Adrenal gland (tissue), 12 donors: ENCODE data around the gene NABP1. TPM values are rescaled to one million over a fixed set of nuclear protein-coding genes. Genes with fewer than 3 reads are reported as not detected.

Source experiments
- DNase-seq, 7 donors: peaks; one replicate each; pipeline ENCODE4 v3.0.0-alpha.2; 2019 to 2020
- H3K27ac ChIP-seq, 5 donors: fragments of 200-600 bp; sonication (generic) in 4 of 5; 1 replicate in 3 of 5; 2 replicates in 2 of 5; pipeline versions ENCODE4 v1.5.1 to v1.8.0; 2016 to 2020; ENCODE audit warnings: mild to moderate bottlenecking in 1 of 5
- H3K27me3 ChIP-seq: fragments of 200-600 bp; 2 replicates; pipeline ENCODE4 v1.8.0; 2021
- H3K36me3 ChIP-seq, 2 donors: fragments of 200-600 bp; replicated peaks in 1 of 2; 1 replicate in 1 of 2; 2 replicates in 1 of 2; pipeline versions ENCODE4 v1.5.1 to v1.8.0; 2018 to 2022
- H3K4me1 ChIP-seq, 2 donors: fragments of 200-600 bp; replicated peaks in 1 of 2; 1 replicate in 1 of 2; 2 replicates in 1 of 2; pipeline versions ENCODE4 v1.5.1 to v1.8.0; 2018 to 2021
- H3K4me3 ChIP-seq, 4 donors: fragments of 200-600 bp; sonication (generic) in 3 of 4; one replicate each; pipeline ENCODE4 v1.5.1; 2016 to 2018
- H3K9me3 ChIP-seq, 3 donors: fragments of 200-600 bp; sonication (generic) in 1 of 3; replicated peaks in 1 of 3; 1 replicate in 2 of 3; 2 replicates in 1 of 3; pipeline versions ENCODE4 v1.5.1 to v1.8.0; 2016 to 2021
- CTCF ChIP-seq, 6 experiments: fragments of 450-650 bp in 4 of 6; fragments of 200-600 bp in 2 of 6; sonication (generic) in 1 of 6; IDR thresholded peaks; 1 replicate in 5 of 6; 2 replicates in 1 of 6; pipeline versions ENCODE4 v1.5.1 to v1.8.0; 2016 to 2021; ENCODE audit warnings: antibody characterized with exemption in 6 of 6, mild to moderate bottlenecking in 2 of 6, moderate library complexity in 1 of 6
- POLR2A ChIP-seq, 2 donors: fragments of 450-650 bp; IDR thresholded peaks; one replicate each; pipeline ENCODE4 v1.6.1; 2017; ENCODE audit warnings: antibody characterized with exemption in 2 of 2, mild to moderate bottlenecking in 2 of 2, moderate library complexity in 1 of 2
- WGBS, 4 donors: extraction: QIAGEN DNeasy Blood & Tissue Kit in 2 of 4; methylation state at CpG; one replicate each; pipeline versions ENCODE4 v1.1.5 to v1.1.7; 2013 to 2017; 5-methylcytosine and 5-hydroxymethylcytosine counted together
- intact Hi-C, 2 donors: fragments of 100-400 bp; cut with DNase I; formaldehyde crosslinking; loops; one replicate each; pipeline versions ENCODE4 v1.14.1 to v1.15.0; 2022 to 2023
- polyA plus RNA-seq, 3 donors: library from polyadenylated mRNA; stranded (reverse); fragments of 200-250 nt in 2 of 3; fragments of 350-450 nt in 1 of 3; fragmentation: Illumina TruSeq in 1 of 3; extraction: RNeasy Lipid Tissue Mini Kit (QIAGEN cat#74804) in 1 of 3; gene quantifications; one replicate each; pipeline ENCODE4 v1.2.3, GENCODE V29; 2013 to 2014
- total RNA-seq, 9 donors: library from RNA; depleted of rRNA in 4 of 9; stranded (reverse); fragments of >200 nt in 4 of 9; fragments of 120-200 nt in 1 of 9; fragmentation: NEBNext Ultra II Directional in 1 of 9; extraction: Animal tissue kit (Norgen Biotek cat#: 25700) in 1 of 9; gene quantifications; one replicate each; pipeline versions ENCODE4 v1.1.0 to v1.2.4, GENCODE V29; 2013 to 2023
- donor health status: healthy with polysubstance abuse.
- donor health status: Bipolar disorder and iron deficiency.
- donor health status: DM: yes; HTN: yes; CAD: no.
- donor health status: DM: no; HTN: no; CAD: no.
- donor health status: DM: no; HTN: no; CAD: no.
- donor health status: DM: yes; HTN: yes; CAD: no.

Gene NABP1
- total and polyA plus RNA-seq, 12 donors: 2.5 to 39.9 (median 14.9) TPM

DNA sequence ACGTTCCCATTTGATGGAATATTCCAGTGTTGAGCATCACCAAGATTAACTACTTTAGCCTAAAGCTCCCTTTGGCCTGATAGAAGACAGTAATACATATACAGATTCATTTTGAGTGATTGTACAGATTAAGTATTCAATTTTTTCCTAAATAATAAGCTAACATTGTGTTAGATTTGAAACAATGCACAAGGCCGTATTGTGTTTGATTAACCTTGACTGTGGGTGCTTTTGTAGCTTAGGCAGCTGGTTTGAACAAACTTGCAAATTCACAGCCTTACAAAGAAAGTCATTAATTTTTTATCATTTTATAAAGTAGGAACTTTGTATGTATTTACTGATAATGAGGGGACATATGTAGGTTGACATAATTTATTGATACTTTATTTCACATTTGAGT lies 29.6 kb downstream of the NABP1 start:
- intact Hi-C loops: no loop called here

GRCh38 chr2:191710411-191710900 lies 32.5 kb downstream of the NABP1 start:
- H3K27me3 ChIP-seq: no peaks in the 10 kb centered on the region
- no peak for TF ChIP-seq POLR2A (IDR thresholded peaks at IDR 0.05)
- TF ChIP-seq CTCF (IDR thresholded peaks at IDR 0.05): no peak
- H3K4me3 ChIP-seq: no peak overlapping the region
- intact Hi-C loops: no loop called here
- no peak overlapping the region for H3K27ac ChIP-seq
- DNase-seq: no peak
- 53 to 69% (median 67%) methylated on average over 1 of the region's 1 CpG for WGBS, 4 donors
- no peaks in the 10 kb centered on the region for H3K4me1 ChIP-seq
- no peaks in the 10 kb centered on the region for H3K9me3 ChIP-seq
- no peaks in the 10 kb centered on the region for H3K36me3 ChIP-seq

More for the DNA sequence above, 29.6 kb downstream of the NABP1 start:
- DNase-seq: no peak
- no peaks in the 10 kb centered on the region for H3K9me3 ChIP-seq
- 44 to 66% (median 64%) methylated on average over 2 of the region's 2 CpGs for WGBS, 4 donors
- no peak overlapping the region for H3K4me3 ChIP-seq
- no peaks in the 10 kb centered on the region for H3K36me3 ChIP-seq
- H3K4me1 ChIP-seq: no peaks in the 10 kb centered on the region
- no peaks in the 10 kb centered on the region for H3K27me3 ChIP-seq
- TF ChIP-seq POLR2A (IDR thresholded peaks at IDR 0.05) (no peak), CTCF (IDR thresholded peaks at IDR 0.05) (no peak)
- no peak overlapping the region for H3K27ac ChIP-seq

GRCh38 chr2:191711621-191712020 lies 33.7 kb downstream of the NABP1 start:
- H3K27ac ChIP-seq: no peak overlapping the region
- intact Hi-C loops: no loop called here
- no peak for DNase-seq
- H3K27me3 ChIP-seq: no peaks in the 10 kb centered on the region
- TF ChIP-seq POLR2A (IDR thresholded peaks at IDR 0.05) (no peak), CTCF (IDR thresholded peaks at IDR 0.05) (no peak)
- no peaks in the 10 kb centered on the region for H3K9me3 ChIP-seq
- H3K4me1 ChIP-seq: no peaks in the 10 kb centered on the region
- no peaks in the 10 kb centered on the region for H3K36me3 ChIP-seq
- WGBS, 4 donors: 75 to 91% (median 85%) methylated on average over 2 of the region's 2 CpGs
- H3K4me3 ChIP-seq: no peak overlapping the region

DNA sequence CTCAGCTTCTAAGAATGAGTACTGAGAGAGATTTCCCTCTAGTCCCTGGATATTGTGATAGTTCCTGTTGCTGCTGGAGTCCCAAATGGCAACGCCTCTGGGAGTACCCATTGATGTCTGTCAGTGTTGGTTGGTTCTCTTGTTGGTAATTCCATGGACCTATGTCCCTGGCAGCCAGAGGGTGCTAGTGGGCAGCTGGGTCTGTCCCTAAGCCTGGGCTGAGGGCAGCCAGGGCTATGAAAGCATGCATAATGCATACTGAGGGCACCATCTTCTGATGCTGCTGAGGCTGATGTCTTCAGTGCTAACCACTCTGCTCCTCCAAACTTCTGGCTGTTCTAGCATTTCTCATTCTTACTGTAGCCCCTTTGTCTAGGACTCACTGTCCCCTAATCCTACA lies 35.9 kb downstream of the NABP1 start:
- TF ChIP-seq POLR2A (IDR thresholded peaks at IDR 0.05) (no peak), CTCF (IDR thresholded peaks at IDR 0.05) (no peak)
- intact Hi-C loops: no loop called here
- no peaks in the 10 kb centered on the region for H3K4me1 ChIP-seq
- 35 to 100% (median 89%) methylated on average over 1 of the region's 1 CpG for WGBS, 4 donors
- H3K9me3 ChIP-seq: no peaks in the 10 kb centered on the region
- DNase-seq: no peak
- H3K27me3 ChIP-seq: no peaks in the 10 kb centered on the region
- H3K4me3 ChIP-seq: no peak overlapping the region
- H3K36me3 ChIP-seq: no peaks in the 10 kb centered on the region
- H3K27ac ChIP-seq: no peak overlapping the region
